NCI-H748 (cell line): ENCODE measurements around the gene KCNJ10.

ENCODE experiments used
- DNase-seq: peaks from one replicate; lab custom pipeline; 2025; ENCODE audit not compliant: unreplicated experiment; lab: John Stamatoyannopoulos, UW

The KCNJ10 gene

DNA sequence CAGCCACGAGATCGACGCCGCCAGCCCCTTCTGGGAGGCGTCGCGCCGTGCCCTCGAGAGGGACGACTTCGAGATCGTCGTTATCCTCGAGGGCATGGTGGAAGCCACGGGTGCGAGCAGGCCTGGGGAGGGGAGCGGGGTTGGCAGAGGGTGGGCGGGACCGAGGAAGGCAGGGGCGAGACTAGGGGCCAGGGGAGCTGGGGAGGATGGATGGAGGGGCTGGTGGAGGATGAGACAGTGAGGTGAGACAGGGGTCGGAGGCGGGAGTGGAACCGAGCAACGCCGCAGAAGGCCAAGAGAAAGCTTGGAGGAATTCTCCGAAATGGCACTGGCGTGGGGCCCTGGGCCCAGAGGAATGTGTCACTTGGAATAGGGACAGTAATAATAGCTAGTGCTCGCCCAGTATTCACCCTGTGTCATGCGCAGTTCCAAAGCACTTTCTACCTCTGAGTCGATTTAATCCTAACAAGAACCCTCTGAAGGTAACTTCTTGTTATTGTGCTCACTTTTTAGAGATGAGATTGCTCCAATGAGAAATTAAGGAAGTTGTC is 14.9 kb upstream of the KCNJ10 start:
- no peak for DNase-seq

DNA sequence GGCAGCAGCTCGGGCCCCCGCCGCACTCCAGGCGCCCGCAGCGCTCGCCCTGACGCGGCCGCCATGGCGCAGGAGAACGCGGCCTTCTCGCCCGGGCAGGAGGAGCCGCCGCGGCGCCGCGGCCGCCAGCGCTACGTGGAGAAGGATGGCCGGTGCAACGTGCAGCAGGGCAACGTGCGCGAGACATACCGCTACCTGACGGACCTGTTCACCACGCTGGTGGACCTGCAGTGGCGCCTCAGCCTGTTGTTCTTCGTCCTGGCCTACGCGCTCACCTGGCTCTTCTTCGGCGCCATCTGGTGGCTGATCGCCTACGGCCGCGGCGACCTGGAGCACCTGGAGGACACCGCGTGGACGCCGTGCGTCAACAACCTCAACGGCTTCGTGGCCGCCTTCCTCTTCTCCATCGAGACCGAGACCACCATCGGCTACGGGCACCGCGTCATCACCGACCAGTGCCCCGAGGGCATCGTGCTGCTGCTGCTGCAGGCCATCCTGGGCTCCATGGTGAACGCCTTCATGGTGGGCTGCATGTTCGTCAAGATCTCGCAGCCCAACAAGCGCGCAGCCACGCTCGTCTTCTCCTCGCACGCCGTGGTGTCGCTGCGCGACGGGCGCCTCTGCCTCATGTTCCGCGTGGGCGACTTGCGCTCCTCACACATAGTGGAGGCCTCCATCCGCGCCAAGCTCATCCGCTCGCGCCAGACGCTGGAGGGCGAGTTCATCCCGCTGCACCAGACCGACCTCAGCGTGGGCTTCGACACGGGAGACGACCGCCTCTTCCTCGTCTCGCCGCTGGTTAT is 14.2 kb upstream of the KCNJ10 start:
- DNase-seq, result peak; percentile 94

DNA sequence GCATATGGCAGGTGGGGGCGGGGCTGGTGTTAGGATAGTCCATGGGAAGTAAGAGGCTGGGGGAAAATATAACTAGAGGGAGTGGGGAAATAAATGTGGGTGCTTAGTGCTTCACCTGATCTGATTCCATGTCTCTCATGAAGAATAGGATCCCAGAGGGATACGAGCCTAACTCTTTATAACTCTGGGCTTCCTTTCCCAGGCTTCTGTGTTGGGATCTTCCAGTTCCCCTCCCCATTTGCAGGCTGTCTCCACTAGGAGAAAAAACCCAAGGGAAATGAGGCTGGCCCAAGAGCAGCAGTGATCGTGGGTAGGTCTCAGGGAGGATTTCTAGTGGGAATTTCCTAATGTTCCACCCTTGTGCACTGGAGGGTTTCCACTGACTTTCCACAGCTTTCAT is 13.0 kb upstream of the KCNJ10 start:
- DNase-seq, result no peak

DNA sequence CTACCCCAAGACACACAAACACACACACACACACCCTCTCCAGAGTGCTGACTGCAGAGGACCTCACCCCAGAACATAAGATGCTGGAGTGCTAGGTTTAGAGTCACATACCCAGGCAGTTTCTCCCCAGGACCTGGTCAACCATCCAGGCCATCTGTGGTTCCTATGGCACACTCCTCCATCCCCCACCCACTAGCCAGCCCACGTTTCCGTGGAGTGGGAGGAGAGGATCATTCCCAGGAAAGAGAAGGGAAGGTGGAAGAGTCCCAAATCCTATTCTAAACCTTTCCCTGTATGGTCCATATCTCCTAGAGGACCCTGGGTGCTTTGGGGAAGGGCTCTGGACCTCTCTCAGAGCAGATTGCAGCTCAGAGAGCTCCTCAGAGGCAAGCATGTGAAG is 12.5 kb upstream of the KCNJ10 start:
- no peak for DNase-seq

DNA sequence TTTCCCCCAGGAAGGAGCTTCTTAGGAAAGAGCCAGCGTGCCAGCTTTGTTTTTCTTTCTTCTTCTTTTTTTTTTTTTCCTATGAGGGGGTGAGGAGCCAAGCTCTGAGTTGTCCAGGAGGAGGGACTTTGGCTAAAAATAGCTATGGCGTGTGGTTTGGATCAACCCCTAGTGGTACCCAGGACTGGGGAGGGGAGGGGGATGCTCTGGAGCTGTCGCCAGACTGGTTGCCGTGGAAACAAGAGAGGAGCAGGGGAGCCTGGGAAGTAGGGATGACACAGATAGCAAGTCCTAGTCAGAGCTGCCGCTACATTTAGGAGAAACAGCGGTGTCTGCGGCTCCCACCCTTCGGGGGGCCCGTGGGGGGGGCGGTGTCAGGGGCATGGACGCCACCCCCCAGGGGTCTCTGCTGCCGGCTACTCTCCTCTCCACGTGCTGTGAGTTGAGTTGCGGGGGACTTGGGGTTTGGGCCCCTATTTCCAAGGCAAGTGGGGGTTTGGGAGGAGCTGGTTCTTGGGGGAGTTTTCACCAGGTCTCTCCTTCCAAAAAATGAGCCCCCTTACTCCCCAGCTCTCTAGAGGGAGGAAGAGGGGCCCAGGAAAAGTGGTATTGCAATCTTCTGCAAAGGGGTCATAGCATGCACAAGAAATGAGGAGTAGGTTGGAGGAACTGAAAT is 11.4 kb upstream of the KCNJ10 start, which contains the start of gene KCNJ9:
TSS of gene KCNJ9 (plus strand) at position 278 of the 676 bp plus-strand sequence. CDS start 2,493 bp downstream, outside the sequence.
- peak; percentile 77 for DNase-seq

DNA sequence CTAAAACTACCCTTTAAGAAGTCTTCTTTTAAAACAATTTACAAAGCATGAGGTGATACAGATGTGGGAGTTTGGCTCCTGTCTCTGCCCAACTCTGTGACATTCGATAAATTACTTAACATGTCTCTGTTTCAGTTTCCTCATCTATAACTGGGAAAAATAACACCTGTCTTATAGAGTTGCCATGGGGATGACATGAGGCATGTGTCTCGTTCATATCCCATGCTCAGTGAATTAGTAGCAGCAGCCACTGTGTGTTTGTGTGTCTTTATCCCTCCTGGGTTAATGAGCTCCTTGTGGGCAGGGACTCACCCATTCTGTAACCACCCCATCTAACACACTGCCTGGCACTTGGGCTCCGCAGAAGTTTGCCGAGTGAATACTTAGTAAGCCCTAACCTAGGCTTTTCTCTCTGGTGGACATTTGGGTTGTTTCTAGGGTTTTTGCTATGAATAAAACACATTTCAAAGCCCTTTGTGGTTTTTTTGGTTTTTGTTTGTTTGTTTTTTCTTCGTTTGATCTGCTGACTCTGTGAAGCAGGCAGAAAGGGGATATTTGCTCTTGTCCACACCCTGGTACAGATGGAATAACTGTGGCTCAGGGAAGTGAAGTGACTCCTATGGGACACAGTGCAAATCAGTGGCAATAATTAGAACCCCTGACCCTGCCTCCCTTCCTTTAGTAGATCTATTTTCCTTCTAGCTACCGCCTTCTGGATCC is 10.6 kb upstream of the KCNJ10 start:
- DNase-seq, result peak; percentile 74

DNA sequence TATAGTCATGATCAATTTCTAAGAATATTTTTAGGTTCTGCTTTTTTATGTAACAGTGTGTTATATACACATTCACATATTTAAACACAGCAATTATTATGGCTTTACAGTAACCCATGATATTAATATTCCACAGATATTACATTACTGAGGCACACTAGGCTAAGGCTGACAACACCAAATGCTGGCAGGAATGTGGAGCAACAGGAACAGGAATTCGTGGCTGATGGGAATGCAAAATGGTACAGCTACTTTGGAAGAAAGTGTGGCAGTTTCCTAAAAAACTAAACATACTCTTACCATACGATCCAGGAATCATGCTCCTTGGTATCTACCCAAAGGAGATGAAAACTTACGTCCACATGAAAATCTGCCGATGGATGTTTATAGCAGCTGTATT is 9.5 kb upstream of the KCNJ10 start:
- no peak for DNase-seq

DNA sequence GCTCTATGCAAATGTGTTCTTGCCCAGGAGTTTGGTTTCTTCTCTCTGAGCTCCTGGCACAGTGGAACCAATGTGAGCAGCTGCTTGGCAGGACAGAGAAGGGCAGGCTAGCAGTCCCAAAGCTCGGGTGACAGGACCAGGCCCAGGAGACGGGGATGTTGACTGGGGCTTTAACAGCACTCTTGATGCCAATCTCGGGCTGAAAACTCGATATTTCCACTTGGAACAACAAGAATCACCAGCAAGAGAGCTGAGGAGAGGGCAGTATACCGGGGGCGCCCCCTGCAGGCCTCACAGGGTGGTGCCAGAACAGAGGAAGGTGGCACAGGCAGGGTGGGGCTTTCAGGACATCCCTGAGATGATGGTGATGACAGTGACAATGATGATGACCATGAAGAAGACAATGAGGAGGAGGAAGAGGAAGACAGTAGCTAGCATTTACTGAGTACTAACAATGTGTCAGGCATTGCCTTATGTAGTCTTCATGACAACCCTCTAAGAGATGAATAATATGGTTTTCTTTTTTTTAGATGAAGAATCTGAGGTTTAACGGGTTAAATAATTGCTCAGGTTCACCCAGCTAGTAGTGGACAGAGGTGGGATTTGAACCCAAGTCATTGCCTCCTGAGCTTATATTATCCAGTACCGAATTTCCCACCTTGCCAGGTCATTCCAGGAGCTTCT is 8.7 kb upstream of the KCNJ10 start:
- peak; percentile 40 for DNase-seq

DNA sequence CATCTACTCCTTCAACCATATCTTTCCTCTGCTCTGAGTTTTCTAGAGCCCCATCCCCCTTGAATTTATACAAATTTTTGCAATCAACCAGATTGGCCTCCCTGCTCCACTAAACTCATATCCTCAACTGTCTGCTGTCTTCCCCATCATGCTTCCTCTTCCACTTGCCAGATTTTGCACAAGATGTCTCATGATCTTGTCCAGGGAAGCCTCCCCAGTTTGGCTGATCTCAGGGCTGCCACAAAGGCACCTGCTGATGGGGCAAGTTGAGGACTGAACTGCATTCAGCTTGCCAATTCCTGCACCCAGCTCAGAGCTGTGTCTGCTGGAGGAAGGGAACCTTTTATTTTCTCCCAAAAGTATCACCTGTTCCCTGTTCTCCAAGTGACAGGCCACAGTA is 7.5 kb upstream of the KCNJ10 start:
- no peak for DNase-seq

DNA sequence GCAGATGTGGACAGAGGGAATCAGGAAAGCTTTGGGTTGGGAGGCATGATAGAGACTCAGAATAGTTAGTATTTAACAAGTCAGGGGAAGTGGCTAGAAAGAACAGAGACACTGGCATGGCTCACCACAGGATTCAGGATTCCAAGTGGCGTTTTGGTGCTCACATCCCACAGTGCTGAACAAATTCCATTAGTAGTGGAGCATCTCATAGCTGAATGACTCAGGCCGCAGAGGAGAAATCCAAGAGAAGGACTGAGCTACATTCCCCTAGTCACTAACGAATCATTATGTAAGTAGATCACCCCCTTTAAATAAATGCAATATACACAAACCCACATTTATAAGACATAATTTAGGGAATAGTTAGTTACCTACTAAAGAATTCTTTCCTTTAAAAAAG is 6.3 kb upstream of the KCNJ10 start:
- DNase-seq, result no peak

DNA sequence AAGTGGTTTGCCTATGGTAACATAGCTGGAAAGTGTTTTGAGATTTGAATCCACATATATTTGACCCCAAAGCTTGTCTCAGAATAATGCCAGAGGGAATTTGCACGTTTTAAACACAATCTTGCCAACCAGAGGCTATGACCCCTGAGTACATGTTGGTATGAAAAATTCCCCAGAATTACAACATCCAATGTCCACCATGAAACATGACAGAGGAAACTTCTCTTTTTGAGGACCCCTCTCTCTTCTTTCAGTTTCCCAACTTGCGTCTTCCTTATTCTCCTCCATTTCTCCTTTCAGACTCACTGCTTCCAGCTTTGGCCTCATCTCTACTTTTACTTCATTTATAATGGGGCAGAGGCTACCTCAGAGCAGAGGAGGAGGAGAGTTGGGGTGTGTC is 5.9 kb upstream of the KCNJ10 start:
- no peak for DNase-seq

DNA sequence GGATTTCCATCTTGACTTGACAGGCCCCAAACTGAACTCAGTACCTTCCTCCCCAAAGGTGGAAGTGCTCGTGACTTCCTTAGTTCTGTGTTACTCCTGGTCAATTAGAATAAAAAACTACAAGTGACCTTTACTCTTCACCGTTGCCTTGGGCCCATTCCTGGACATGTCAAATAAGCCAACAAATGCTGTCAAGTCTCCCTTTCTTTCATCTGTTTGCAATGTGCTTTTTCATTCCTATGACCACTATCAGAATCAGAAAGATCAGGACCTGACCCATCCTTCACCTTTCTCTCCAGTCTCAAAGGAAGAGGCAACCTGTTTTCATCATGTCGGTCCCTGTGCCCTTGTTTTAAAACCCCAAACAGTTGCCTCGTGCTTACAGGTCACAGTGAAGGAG is 4.9 kb upstream of the KCNJ10 start:
- DNase-seq, result no peak

DNA sequence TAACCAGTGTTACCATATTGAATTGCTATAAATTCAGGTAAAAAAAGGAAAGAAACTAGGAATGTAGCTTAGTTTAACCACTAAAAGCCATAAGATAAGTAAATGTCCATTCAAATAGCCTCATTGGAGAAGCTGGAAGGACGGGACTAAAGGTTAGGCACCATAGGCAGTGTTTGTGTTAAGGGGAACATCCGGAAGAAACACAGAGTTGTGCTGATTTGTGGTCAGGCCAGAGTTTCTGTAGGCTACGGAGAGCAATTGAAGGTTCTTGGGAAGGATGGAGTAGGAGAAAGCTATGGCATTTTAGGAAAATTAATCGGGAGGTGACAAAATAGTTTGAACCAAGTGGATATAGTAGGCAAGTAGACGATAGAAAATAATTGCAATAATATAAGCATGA is 1.3 kb upstream of the KCNJ10 start:
- no peak for DNase-seq

DNA sequence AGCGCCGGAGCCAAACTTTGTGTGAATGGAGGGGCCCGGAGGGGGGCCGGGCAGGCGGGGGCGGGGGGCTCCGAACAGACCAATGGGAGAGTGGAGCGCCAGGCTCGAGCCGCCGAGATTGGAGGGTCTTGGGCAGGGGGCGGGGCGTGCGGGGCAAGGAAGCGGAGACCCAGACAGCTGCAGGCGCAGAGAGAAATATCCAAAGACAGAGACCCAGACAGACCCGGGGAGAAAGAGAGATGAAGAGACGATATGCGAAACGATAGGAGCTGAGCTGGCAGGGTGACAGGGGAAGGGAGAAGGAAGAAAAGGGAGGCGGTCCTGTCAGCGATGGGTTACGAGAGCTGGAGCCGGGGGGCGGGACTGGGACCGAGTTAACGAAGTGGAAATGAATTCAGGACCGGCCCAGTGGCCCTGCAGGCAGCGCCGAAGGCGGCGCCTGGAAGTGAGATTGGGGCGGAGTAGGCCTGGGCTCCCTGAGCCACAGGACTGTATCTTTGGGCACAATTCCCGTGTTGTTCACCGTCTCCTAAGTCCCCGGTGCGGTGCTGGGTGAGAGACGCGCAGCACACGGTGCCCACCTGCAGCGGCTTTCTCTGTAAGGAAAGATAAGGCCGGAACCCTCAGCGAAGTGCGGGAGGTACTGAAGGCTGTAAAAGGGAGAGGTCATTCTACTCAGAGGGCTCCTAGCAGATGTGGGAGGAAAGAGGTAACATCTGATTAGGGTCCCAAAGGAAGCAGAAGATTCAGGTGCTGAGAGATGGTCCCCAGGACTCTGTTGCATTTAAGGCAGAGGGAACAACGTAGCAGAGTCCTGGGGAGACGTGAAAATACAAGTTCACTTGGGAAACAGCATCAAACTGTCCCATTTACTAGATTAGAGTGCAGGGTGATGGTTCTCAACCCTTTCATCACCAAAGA is 543 bp upstream of the KCNJ10 start:
- peak; percentile 74 for DNase-seq

DNA sequence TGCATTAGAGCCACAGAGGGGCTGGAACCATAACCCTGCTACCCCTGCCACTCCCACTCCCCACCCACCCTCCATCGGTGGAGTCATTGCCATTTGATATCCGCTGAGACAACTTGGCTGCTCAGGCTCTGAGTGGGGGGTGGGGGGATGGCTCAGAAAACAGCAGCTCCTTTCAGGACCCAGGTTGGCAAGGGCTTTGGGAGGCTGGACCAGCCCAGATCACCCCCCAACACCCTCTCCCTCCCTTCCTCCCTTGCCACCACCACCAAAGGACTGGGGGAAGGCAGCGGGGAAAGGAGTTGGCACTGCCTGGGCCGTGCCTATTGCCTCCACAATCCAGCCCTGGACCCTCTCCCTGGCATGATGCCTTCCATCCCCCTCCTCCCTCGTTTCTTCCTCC is 1.7 kb downstream of the KCNJ10 start:
- DNase-seq, result no peak

DNA sequence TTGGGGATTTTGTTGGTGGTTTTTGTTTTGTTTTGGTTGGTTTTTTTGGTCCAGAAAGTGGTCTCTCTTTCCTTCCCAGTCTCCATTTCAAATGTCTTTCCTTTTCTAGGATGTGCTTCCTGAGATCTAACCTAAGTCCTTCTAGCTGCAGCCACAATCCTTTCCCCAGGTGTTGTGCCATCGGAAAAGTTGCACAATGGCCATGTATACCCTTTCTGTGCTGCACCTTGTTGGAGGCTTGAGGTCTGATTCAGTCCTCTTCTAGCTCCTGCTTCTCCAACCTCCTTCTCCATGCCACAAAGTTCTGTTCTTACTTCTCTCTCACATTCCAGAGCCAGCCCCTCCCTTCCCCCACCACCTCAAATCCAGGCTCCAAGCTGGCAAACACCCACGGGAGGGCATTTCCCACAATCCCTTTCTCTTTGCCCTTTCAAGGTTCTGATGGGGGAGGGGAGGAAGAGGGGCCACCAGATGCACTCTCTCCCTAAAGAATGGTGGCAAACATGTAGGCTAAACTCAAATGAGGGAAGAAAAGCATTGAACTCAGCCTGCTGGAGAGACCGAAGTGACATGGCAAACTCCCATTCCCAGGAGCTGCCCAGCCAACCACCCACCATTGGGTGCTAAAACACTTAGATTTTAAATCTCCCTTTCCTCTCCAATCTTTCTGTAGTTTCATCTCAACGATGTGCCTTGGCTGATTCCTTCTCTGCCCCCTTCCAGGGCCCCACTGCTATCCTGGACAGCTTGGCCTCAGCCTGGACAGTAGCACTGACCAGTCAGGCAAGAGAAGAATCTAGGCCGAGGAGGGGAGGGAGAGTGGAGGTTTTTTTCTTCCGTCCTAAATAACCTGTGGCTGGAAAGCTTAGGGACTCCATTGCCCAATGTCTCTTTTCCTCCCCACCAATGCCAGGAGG is 2.9 kb downstream of the KCNJ10 start:
- DNase-seq, result no peak

DNA sequence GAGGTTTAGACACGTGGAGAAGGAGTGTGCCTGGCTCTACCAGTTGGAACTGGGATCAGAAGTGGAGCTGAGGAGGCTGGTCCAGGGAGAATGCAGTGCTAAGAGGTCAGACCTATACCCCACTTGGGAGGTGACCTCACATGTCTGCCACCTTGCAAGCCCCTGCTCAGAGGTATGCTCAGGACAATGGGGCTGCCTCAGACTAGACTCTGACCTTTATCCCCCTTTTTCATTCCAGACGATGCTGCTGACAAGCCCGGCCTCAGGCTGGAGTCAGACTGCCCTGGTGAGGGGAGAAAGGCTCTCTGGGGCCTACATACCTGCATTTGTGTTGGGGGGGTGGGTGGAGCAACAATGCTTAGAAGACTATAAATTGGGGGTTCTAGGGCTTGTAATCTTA is 5.2 kb downstream of the KCNJ10 start:
- no peak for DNase-seq

DNA sequence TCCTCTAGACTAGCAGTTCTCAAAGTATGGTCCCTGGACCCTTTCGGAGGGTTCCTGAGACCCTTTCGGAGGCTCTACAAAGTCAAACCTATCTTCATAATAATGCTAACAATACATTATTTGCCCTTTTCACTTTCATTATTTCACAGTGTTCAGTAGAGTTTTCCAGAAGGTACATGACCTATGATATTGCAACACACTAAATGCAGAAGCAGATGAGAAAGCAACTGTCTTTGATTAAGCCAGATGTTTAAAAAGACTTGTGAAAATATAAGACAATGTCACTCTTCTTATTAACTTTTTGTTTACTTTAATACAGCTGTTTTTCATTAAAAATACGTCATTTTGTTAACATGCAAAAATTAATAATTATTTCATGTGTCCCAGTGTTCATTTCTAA is 5.8 kb downstream of the KCNJ10 start:
- no peak for DNase-seq

DNA sequence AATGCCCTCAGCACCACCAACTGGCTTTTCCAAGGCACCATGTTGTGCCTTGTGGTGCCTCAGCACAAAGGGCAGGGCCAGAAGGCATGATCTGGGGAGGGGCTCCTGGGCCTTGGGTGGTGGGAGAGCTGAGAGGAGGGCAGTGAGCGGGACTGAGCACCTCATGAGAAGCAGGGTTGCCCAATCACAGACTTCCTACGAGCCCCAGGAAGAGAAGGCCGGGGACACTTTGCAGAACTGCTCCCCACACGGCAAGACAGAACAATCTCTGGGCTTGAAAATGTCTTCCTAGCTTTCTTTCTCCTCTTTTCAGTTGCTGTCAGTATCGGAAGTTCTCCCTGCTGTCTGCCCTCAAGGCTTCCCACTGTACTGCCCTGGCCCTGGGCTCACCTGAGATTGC is 6.8 kb downstream of the KCNJ10 start:
- DNase-seq, result no peak
